ENCODE measurements around the gene MT3. TPM values are rescaled to one million over a fixed set of nuclear protein-coding genes. Genes with fewer than 3 reads are reported as not detected.
"Not testable (repeated sequence)": the region's sequence is repeated elsewhere in the genome, so short reads cannot be mapped to it uniquely, and the experiment has no call there.

The MT3 gene
- total RNA-seq, 1 donor from 2014 or later, result not detected

GRCh38 chr16:56617212-56618085 is 28.1 kb downstream of the MT3 start:
- peak in 1 of 2 donors; percentile 86 for DNase-seq (ENCODE audit: low spot score in 2 of 2)
- peak overlapping the region; percentile 40 to 55 for H3K4me3 ChIP-seq
- intact Hi-C loops (cut with DNase I), result no loop called here
- no peaks in the 10 kb centered on the region for H3K9me3 ChIP-seq
- no peak for TF ChIP-seq CTCF (IDR thresholded peaks at IDR 0.05)
- peak overlapping the region; percentile 44 to 58 for H3K27ac ChIP-seq
- H3K27me3 ChIP-seq, result no peaks in the 10 kb centered on the region
- H3K4me1 ChIP-seq, result peaks cover 0 to 7% of the 10 kb centered on the region in 2 donors
- no peaks in the 10 kb centered on the region for H3K36me3 ChIP-seq

- DNase-seq (ENCODE audit: low spot score in 2 of 2), result no peak
- Histone ChIP-seq H3K36me3 (no peaks in the 10 kb centered on the region), H3K27me3 (no peaks in the 10 kb centered on the region), H3K4me3 (no peak overlapping the region), H3K9me3 (no peaks in the 10 kb centered on the region), H3K27ac (no peak overlapping the region), H3K4me1 (peaks cover 0 to 7% of the 10 kb centered on the region in 2 donors)
- no peak for TF ChIP-seq CTCF (IDR thresholded peaks at IDR 0.05)
- intact Hi-C loops (cut with DNase I), result no loop called here
Measured at GRCh38 chr16:56618138-56618537, 28.8 kb downstream of the MT3 start.

GRCh38 chr16:56620339-56620897 is 31.1 kb downstream of the MT3 start:
- intact Hi-C loops (cut with DNase I), result no loop called here

GRCh38 chr16:56621665-56622445 is 32.5 kb downstream of the MT3 start:
- H3K36me3 ChIP-seq; H3K4me3 ChIP-seq; H3K4me1 ChIP-seq; H3K27ac ChIP-seq; H3K9me3 ChIP-seq; H3K27me3 ChIP-seq; DNase-seq (ENCODE audit: low spot score in 2 of 2); intact Hi-C loops (cut with DNase I): not testable (repeated sequence)

More at GRCh38 chr16:56620339-56620897, 31.1 kb downstream of the MT3 start:
- Histone ChIP-seq H3K4me1 (peaks cover 4 to 7% of the 10 kb centered on the region in 2 donors), H3K27me3 (no peaks in the 10 kb centered on the region), H3K9me3 (no peaks in the 10 kb centered on the region), H3K27ac (no peak overlapping the region), H3K36me3 (no peaks in the 10 kb centered on the region), H3K4me3 (no peak overlapping the region)
- no peak for DNase-seq (ENCODE audit: low spot score in 2 of 2)
- no peak for TF ChIP-seq CTCF (IDR thresholded peaks at IDR 0.05)

GRCh38 chr16:56623184-56623583 is 33.9 kb downstream of the MT3 start:
- H3K9me3 ChIP-seq; H3K27ac ChIP-seq; intact Hi-C loops (cut with DNase I); H3K36me3 ChIP-seq; H3K4me1 ChIP-seq; DNase-seq (ENCODE audit: low spot score in 2 of 2); H3K27me3 ChIP-seq; H3K4me3 ChIP-seq: not testable (repeated sequence)

GRCh38 chr16:56623637-56624036 is 34.3 kb downstream of the MT3 start:
- no peak for DNase-seq (ENCODE audit: low spot score in 2 of 2)
- peaks cover 3 to 4% of the 10 kb centered on the region in 2 donors for H3K4me1 ChIP-seq
- H3K9me3 ChIP-seq, result no peaks in the 10 kb centered on the region
- TF ChIP-seq CTCF (IDR thresholded peaks at IDR 0.05), result no peak
- intact Hi-C loops (cut with DNase I), result no loop called here
- no peak overlapping the region for H3K27ac ChIP-seq
- H3K4me3 ChIP-seq, result no peak overlapping the region
- no peaks in the 10 kb centered on the region for H3K36me3 ChIP-seq
- no peaks in the 10 kb centered on the region for H3K27me3 ChIP-seq
